ENCODE results near the gene C4A. TPM values are rescaled to one million over a fixed set of nuclear protein-coding genes. Genes with fewer than 3 reads are reported as not detected.

C4A gene
- total RNA-seq, 1 experiment from 2014 or later: 4.3 TPM

DNA sequence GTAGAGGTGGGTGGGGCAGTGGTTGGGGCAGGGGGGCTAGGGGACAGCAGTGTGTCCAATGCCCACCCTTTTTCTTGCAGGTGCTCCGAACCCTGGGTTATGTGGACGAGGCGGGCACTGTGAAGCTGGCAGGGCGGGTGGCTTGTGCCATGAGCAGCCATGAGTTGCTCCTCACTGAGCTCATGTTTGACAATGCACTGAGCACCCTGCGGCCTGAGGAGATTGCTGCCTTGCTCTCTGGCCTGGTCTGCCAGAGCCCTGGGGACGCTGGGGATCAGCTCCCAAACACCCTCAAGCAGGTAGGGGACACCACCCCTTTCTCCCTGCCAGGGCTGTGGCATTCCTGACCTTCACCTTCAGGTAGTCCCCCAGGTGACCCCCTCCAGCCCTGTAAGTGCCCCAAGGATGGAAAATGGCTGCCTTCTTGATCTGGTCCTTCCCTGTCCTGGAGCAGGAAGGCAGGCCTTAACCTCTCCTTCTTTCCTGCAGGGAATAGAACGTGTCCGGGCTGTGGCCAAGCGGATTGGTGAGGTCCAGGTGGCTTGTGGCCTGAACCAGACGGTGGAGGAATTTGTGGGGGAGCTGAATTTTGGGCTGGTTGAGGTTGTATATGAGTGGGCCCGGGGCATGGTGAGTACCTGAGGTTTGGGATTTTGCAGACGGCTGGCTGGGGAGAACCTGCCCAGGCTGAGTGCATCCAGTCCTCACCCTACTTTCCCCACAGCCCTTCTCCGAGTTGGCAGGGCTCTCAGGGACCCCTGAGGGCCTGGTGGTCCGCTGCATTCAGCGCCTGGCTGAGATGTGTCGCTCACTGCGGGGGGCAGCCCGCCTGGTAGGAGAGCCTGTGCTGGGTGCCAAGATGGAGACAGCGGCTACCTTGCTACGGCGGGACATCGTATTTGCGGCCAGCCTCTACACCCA is 12.8 kb upstream of the C4A start:
- Histone ChIP-seq H4K91ac (ENCODE audit: insufficient read length, low read depth, low read length) (no peak overlapping the region), H3K4ac (ENCODE audit: low read depth, low read length) (no peak overlapping the region), H2BK15ac (ENCODE audit: low read depth, low read length) (no peak overlapping the region), H3K18ac (ENCODE audit: insufficient read length, low read depth, low read length) (no peak overlapping the region), H3K9me3 (ENCODE audit: control insufficient read depth, low read depth, low read length) (no peaks in the 10 kb centered on the region), H2BK5ac (ENCODE audit: insufficient read length, low read length) (no peak overlapping the region), H2AK5ac (ENCODE audit: insufficient read length, low read length) (no peak overlapping the region), H3K56ac (ENCODE audit: insufficient read length, low read depth, low read length) (no peak overlapping the region), H3K23me2 (ENCODE audit: insufficient read length, low read depth, low read length, poor library complexity, severe bottlenecking) (peaks cover 6% of the 10 kb centered on the region), H3K79me2 (ENCODE audit: insufficient read depth, low read length) (no peaks in the 10 kb centered on the region; the same call in 1 of the 2 replicates), H3K27ac (ENCODE audit: insufficient read length, low read depth, low read length) (no peak overlapping the region), H4K5ac (ENCODE audit: insufficient read length, low read depth, low read length) (no peak overlapping the region), H2BK12ac (ENCODE audit: insufficient read length, low read depth, low read length) (no peak overlapping the region), H2AFZ (ENCODE audit: low read length) (no peak overlapping the region), H2BK20ac (ENCODE audit: low read depth, low read length, poor library complexity, severe bottlenecking) (no peak overlapping the region), H3K4me1 (ENCODE audit: insufficient read depth, low read length) (peaks cover 3% of the 10 kb centered on the region; the same call in 1 of the 2 replicates), H3T11ph (ENCODE audit: low read length) (no peak overlapping the region), H3K9ac (ENCODE audit: extremely low read depth, insufficient read length, low read length) (no peak overlapping the region), H3K23ac (ENCODE audit: insufficient read length, low read depth, low read length) (no peak overlapping the region), H3K4me2 (ENCODE audit: insufficient read depth, insufficient read length, low read length) (no peak overlapping the region), H3K14ac (ENCODE audit: insufficient read depth, low read length) (no peak overlapping the region), H3K27me3 (ENCODE audit: insufficient read depth, low read length) (no peaks in the 10 kb centered on the region), H4K8ac (replicated peaks; ENCODE audit: insufficient read length, low read depth, low read length) (no peak overlapping the region), H2BK120ac (ENCODE audit: low read depth, low read length, poor library complexity, severe bottlenecking) (no peak overlapping the region), H3K79me1 (ENCODE audit: insufficient read depth, low read depth, low read length, poor library complexity, severe bottlenecking) (no peaks in the 10 kb centered on the region), H4K20me1 (ENCODE audit: control insufficient read depth, insufficient read depth, insufficient read length) (no peaks in the 10 kb centered on the region)
- Mint-ChIP-seq H3K4me3 (no peak overlapping the region; a peak in 1 of 5 replicates), H3K9me3 (0 out of 5 replicates have a peak, but pooled peaks cover 0 to 2% of the 10 kb centered on the region in 2 experiments), H3K4me1 (peaks cover 8 to 11% of the 10 kb centered on the region in 2 experiments), H3K27me3 (ENCODE audit: low read depth) (no peaks in the 10 kb centered on the region; the same call in 1 of the 2 replicates), H3K36me3 (ENCODE audit: insufficient read depth in 1 of 3, low read depth in 3 of 3) (peaks cover 29 to 67% (median 65%) of the 10 kb centered on the region in 3 experiments; a peak in 6 of 7 replicates), H3K27ac (no peak overlapping the region)
- DNase-seq: no peak
- WGBS (ENCODE audit: extremely low coverage, insufficient read length, low lambda C conversion rate): no CpG with 5 or more reads among the region's 23 CpGs
- TF ChIP-seq, protein P1, sequence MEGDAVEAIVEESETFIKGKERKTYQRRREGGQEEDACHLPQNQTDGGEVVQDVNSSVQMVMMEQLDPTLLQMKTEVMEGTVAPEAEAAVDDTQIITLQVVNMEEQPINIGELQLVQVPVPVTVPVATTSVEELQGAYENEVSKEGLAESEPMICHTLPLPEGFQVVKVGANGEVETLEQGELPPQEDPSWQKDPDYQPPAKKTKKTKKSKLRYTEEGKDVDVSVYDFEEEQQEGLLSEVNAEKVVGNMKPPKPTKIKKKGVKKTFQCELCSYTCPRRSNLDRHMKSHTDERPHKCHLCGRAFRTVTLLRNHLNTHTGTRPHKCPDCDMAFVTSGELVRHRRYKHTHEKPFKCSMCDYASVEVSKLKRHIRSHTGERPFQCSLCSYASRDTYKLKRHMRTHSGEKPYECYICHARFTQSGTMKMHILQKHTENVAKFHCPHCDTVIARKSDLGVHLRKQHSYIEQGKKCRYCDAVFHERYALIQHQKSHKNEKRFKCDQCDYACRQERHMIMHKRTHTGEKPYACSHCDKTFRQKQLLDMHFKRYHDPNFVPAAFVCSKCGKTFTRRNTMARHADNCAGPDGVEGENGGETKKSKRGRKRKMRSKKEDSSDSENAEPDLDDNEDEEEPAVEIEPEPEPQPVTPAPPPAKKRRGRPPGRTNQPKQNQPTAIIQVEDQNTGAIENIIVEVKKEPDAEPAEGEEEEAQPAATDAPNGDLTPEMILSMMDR (conservative IDR thresholded peaks at IDR 0.05): no peak

Data from H9 (cell line).